Tongue (tissue), 2 donors: Measurements from ENCODE around the gene PCSK7. TPM values are rescaled to one million over a fixed set of nuclear protein-coding genes. Genes with fewer than 3 reads are reported as not detected.
A peak's percentile ranks its signal among the peaks of the same experiment; 100 is the strongest.

Experiments
- DNase-seq: peaks from one replicate; pipeline ENCODE4 v3.0.0-alpha.2; 2015
- total RNA-seq: library from RNA; depleted of rRNA; stranded (reverse); fragments of >200 nt; gene quantifications from one replicate; pipeline ENCODE4 v1.2.3, GENCODE V29; 2014

PCSK7 gene
- total RNA-seq, 1 donor from 2014 or later, result 42.2 TPM

- DNase-seq, result no peak
Measured at GRCh38 chr11:117181586-117182550, 50.0 kb downstream of the PCSK7 start.

DNA sequence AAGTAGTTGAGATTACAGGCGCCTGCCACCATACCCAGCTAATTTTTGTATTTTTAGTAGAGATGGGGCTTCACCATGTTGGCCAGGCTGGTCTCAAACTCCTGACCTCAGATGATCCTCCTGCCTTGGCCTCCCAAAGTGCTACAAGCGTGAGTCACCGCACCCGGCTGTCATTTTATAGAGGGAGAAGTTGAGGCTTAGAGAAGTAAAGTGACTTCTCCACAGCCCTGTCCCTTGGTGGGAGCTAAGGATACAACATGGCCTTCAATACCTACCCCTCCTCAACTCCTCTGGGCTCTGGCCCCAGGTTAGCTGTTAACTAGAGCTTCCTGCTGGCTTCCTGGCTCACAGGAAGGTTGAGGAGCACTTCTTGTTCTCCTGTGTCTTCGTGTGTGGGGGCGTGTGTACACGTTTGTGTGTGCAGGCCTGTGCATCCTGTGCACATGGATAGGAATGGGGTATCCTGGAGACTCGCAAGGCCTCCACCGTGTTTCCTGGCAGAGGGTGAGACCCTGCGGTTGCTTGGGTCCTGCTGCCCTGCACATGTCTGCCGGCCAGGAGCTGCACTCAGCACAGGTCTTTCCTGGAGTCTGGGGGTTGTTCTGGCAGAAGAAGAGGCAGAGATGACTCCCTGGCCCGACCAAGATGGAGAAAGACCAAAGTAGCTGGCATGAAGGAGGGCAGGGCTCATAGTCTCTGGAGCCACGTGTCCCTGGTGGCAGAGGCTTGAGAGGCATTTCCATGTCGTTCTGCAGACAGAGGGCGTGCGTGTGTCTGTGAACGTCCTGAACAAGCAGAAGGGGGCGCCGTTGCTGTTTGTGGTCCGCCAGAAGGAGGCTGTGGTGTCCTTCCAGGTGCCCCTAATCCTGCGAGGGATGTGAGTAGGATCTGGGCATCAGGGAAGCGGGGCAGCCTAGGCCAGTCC is 51.0 kb downstream of the PCSK7 start:
- peak; percentile 65 for DNase-seq

- peak; percentile 41 for DNase-seq
Measured at GRCh38 chr11:117180020-117180419, 51.9 kb downstream of the PCSK7 start.

- peak; percentile 41 for DNase-seq
Measured at GRCh38 chr11:117179048-117179999, 52.5 kb downstream of the PCSK7 start.

GRCh38 chr11:117178210-117179034 is 53.5 kb downstream of the PCSK7 start, which contains the start of gene SIDT2:
Gene SIDT2, plus strand, starts transcription at chr11:117178743. Its CDS starts 521 bp downstream, at chr11:117179264.
- peak; percentile 98 for DNase-seq

DNA sequence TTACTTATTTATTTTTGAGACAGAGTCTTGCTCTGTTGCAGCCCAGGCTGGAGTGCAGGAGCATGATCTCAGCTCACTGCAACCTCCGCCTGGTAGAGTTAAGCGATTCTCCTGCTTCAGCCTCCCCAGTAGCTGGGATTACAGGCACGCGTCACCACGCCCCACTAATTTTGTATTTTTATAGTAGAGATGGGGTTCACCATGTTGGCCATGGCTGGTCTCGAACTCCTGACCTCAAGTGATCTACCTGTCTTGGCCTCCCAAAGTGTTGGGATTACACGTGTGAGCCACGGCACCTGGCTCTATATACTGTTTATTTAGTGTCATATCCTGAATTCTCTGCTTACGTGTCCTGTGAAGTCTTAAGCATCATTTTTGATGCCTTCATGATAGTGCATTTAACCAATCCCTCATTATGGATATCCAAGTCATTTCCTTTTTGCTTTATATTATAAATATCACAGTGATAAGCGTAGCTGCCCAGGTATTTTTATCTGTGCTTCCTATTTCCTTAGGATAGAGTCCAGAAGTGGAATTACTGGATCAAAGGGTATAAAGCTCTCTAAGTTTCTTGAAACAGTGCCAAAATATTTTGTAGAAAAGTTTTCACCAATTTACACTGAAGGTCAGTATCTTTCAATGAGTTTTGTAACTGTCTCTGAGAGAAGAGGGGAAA is 54.2 kb downstream of the PCSK7 start:
- no peak for DNase-seq

- no peak for DNase-seq
Measured at GRCh38 chr11:117176186-117176585, 55.7 kb downstream of the PCSK7 start.

DNA sequence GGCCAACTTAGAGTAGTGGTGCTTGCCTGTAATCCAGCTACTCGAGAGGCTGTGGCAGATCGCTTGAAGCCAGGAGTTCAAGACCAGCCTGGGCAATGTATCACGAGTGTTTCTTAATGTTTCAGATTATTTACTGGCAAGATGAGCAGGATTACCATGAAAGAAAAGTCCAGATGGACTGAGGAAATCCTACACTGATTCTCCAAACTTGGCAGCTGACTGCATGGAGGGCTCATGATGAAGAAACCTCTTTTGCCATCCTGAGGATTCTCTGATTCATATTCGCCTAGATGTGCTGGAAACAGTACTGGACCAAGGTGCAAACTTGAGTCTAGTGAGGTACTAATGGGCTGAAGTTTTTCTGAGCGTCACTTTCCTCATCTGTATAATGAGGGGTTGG is 56.1 kb downstream of the PCSK7 start:
- no peak for DNase-seq

DNA sequence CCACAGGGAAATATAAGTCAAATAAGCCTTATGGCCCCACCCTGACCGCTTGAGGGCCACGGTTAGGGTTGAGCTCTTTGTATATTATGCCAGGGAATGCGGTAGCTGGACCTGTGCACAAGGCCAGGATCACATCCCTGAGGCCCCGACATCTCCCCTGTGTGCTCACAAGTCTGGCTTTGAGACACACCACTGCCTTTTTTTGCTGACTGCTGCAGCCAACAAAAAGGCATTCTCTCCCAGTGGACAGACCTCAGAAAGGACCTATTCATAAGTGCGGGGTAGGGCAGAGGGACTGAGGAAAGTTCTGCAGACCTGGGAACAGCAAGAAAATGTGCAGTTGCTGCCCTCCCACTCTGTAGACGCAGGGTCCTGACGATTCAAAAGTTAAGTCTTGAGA is 56.8 kb downstream of the PCSK7 start:
- DNase-seq, result peak; percentile 20

DNA sequence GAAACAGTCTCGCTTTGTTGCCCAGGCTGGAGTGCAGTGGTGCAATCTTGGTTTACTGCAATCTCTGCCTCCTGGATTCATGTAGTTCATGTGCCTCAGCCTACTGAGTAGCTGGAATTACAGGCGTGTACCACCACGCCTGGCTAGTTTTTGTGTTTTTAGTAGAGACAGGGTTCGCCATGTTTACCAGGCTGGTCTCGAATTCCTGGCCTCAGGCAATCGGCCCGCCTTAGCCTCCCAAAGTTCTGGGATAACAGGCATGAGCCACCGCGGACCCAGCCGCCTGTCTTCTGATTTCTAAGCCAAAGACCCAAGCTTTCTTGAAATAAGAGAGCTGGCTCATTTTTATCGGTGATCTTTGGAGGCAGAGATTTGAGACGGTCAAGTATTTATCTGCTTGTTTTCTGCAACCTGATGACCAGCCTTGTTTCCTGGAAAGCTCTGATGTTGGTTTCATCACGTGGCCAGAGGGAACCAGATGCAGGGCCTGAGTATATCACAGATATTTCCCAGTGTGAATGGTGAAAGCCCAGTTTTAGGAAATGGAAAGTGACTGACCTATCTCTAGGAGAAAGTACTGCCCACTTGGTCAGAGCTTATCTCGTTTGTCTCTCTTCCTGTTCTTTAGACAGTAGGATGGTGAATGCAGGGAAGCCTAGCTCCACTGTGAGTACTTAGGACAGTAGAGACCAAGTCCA is 59.0 kb downstream of the PCSK7 start:
- DNase-seq, result no peak

GRCh38 chr11:117171404-117172061 is 60.3 kb downstream of the PCSK7 start:
- peak; percentile 33 for DNase-seq

DNA sequence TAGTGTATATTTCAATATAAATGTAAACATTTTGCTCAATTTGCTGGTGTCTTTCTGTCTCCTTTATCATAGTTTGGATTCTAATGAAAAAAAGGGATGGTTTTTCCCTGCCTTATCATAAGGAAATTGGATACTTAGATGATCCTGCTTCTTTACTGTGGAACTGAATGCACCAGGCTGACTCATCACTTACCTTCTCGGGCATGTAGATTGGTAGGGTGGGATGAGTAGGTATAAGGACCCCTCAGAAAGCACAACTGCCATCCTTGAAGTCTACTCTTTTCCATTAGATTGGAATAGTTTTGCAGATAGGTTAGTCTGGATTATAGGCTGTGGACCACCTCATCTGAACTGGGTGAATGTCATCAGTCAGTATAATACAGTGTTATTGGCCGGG is 60.9 kb downstream of the PCSK7 start:
- no peak for DNase-seq

- no peak for DNase-seq
Measured at GRCh38 chr11:117170210-117170609, 61.7 kb downstream of the PCSK7 start.

- DNase-seq, result no peak
Measured at GRCh38 chr11:117169736-117170135, 62.1 kb downstream of the PCSK7 start.

GRCh38 chr11:117166491-117166890 is 65.4 kb downstream of the PCSK7 start:
- DNase-seq, result no peak

DNA sequence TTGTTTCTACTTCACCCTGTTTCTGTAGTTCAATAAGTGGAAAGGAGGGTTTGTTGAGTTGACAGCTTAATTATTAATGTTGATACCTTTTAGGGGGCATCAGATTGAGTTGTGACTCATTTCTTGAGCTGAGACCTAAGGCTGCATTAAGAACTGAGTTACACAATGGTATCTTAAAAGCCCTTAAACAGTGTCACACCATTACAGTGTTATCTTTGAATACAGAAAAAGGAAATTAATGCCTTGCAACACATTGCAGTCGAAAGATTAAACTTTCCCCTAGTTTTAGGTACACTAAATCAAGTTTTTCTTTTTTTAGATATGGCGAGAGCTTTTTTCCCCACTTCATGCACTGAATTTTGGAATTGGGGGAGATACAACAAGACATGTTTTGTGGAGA is 71.0 kb downstream of the PCSK7 start:
- DNase-seq, result no peak

GRCh38 chr11:117159892-117160291 is 72.0 kb downstream of the PCSK7 start:
- DNase-seq, result no peak

DNA sequence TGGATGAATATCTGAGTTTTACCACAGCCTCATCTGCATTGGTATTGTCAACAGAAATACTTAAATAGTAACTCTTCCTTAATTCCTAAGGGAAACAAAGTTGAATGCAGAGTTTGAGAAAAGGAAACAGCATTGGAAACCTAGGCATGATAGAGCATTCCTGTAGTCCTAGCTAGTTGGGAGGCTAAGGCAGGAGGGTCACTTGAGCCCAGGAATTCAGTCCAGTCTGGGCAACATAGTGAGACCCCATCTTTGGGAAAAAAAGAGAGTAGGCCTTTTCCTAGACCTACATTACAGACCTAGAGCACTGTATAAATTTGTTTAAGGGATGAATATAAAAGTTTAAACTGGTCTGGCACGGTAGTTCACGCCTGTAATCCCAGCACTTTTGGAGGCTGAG is 74.4 kb downstream of the PCSK7 start:
- no peak for DNase-seq

GRCh38 chr11:117154468-117154867 is 77.4 kb downstream of the PCSK7 start:
- DNase-seq, result no peak
